GM19468 (cell line): ENCODE results near the gene ZC3H12C.

Experiments
- ATAC-seq: cut with Tn5 transposase; IDR thresholded peaks from one replicate; pipeline ENCODE4 v1.9.1; 2021; ENCODE audit warnings: mild to moderate bottlenecking, moderate library complexity, moderate number of reproducible peaks; ENCODE audit not compliant: unreplicated experiment; ENCODE audit errors: extremely low read depth

ZC3H12C gene

GRCh38 chr11:110095554-110095953, 2.4 kb downstream of the ZC3H12C start:
- ATAC-seq, result no peak

GRCh38 chr11:110096496-110096895, 3.3 kb downstream of the ZC3H12C start:
- no peak for ATAC-seq

GRCh38 chr11:110097459-110098012, 4.3 kb downstream of the ZC3H12C start:
- no peak for ATAC-seq

- ATAC-seq, result peak; percentile 78
Observed at GRCh38 chr11:110098645-110099044, 5.5 kb downstream of the ZC3H12C start.

GRCh38 chr11:110100476-110101240, 7.5 kb downstream of the ZC3H12C start:
- ATAC-seq, result no peak

- no peak for ATAC-seq
Observed at GRCh38 chr11:110106713-110107274, 13.6 kb downstream of the ZC3H12C start.

GRCh38 chr11:110110854-110111253, 17.7 kb downstream of the ZC3H12C start:
- no peak for ATAC-seq

GRCh38 chr11:110112457-110112856, 19.3 kb downstream of the ZC3H12C start:
- no peak for ATAC-seq

GRCh38 chr11:110113505-110113904, 20.3 kb downstream of the ZC3H12C start:
- no peak for ATAC-seq

- ATAC-seq, result no peak
Observed at GRCh38 chr11:110113973-110114372, 20.8 kb downstream of the ZC3H12C start.

- no peak for ATAC-seq
Observed at GRCh38 chr11:110119317-110119716, 26.1 kb downstream of the ZC3H12C start.

- no peak for ATAC-seq
Observed at GRCh38 chr11:110121204-110121603, 28.0 kb downstream of the ZC3H12C start.

- ATAC-seq, result no peak
Observed at GRCh38 chr11:110123003-110123402, 29.8 kb downstream of the ZC3H12C start.

- ATAC-seq, result no peak
Observed at GRCh38 chr11:110124605-110125004, 31.4 kb downstream of the ZC3H12C start.

- no peak for ATAC-seq
Observed at GRCh38 chr11:110125632-110126031, 32.4 kb downstream of the ZC3H12C start.

GRCh38 chr11:110126936-110127335, 33.7 kb downstream of the ZC3H12C start:
- ATAC-seq, result no peak

GRCh38 chr11:110128161-110128560, 35.0 kb downstream of the ZC3H12C start:
- no peak for ATAC-seq

- no peak for ATAC-seq
Observed at GRCh38 chr11:110130642-110131238, 37.5 kb downstream of the ZC3H12C start.

GRCh38 chr11:110131386-110132123, 38.4 kb downstream of the ZC3H12C start:
- ATAC-seq, result no peak

GRCh38 chr11:110133160-110133559, 40.0 kb downstream of the ZC3H12C start:
- ATAC-seq, result no peak

- no peak for ATAC-seq
Observed at GRCh38 chr11:110134110-110134509, 40.9 kb downstream of the ZC3H12C start.
